Measurements from ENCODE around the gene RASA3. TPM values are rescaled to one million over a fixed set of nuclear protein-coding genes. Genes with fewer than 3 reads are reported as not detected.

Gene RASA3
- total RNA-seq, 1 donor from 2014 or later, result 29.9 TPM

DNA sequence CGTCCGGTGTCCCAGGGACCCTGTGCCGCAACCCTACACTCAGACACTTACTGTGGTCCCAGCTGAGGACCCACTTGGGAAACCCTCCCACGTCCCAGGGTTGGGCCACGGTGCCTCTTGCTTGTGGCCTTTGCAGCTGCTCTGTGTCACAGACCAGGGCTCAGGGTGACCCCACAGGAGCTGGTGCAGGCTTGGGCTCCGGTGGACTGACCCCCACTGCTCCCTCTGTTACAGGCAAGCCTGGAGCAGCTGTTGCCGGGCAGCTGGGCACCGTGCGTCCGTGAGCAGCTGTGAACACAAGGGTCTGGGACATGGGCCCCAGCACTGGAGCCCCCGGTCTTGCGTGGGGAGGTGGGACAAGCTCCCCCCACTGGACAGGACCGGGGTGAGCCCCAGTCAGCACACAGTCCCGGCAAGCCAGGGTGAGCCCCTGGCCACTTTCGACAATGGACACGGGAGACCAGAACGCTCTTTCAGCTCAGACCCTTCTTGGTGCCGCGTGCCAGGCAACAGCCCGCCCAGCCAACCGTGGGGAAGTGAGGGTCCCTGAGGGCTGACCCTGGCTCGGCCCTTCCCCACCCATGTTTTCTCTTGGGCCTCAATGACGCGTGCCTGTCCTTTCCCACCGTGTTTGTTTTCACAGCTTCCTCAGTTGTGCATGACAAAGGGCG lies 92.8 kb downstream of the RASA3 start:
- Mint-ChIP-seq H3K4me1 (ENCODE audit: low read depth) (peaks cover 35% of the 10 kb centered on the region), H3K36me3 (ENCODE audit: low read depth) (peaks cover 10% of the 10 kb centered on the region), H3K27ac (ENCODE audit: unreplicated experiment) (no peak overlapping the region), H3K9me3 (ENCODE audit: low read depth) (no peaks in the 10 kb centered on the region), H3K27me3 (ENCODE audit: low read depth) (no peaks in the 10 kb centered on the region), H3K4me3 (ENCODE audit: unreplicated experiment) (no peak overlapping the region)
- DNase-seq (ENCODE audit: low spot score), result no peak
- no peak for TF ChIP-seq CTCF (IDR thresholded peaks at IDR 0.05)

DNA sequence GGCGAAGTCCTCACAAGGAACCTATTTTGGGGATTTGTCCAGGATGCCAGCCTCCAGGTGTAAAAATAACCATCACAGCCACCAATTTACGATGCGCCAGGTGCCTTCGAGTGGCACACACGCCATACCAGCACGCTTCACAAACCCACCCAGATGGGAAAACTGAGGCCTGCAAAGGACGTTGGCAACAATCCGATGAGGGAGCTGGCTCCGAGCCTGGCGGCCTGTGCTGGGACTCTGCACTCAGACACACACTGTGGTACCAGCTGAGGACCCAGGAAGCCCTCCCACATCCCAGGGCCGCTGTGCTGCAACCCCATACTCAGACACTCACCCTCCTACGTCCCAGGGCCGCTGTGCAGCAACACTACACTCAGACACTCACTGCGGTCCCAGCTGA lies 93.5 kb downstream of the RASA3 start:
- no peak for TF ChIP-seq CTCF (IDR thresholded peaks at IDR 0.05)
- Mint-ChIP-seq H3K4me1 (ENCODE audit: low read depth) (peaks cover 38% of the 10 kb centered on the region), H3K9me3 (ENCODE audit: low read depth) (no peaks in the 10 kb centered on the region), H3K36me3 (ENCODE audit: low read depth) (peaks cover 10% of the 10 kb centered on the region), H3K4me3 (ENCODE audit: unreplicated experiment) (no peak overlapping the region), H3K27ac (ENCODE audit: unreplicated experiment) (no peak overlapping the region), H3K27me3 (ENCODE audit: low read depth) (no peaks in the 10 kb centered on the region)
- no peak for DNase-seq (ENCODE audit: low spot score)

DNA sequence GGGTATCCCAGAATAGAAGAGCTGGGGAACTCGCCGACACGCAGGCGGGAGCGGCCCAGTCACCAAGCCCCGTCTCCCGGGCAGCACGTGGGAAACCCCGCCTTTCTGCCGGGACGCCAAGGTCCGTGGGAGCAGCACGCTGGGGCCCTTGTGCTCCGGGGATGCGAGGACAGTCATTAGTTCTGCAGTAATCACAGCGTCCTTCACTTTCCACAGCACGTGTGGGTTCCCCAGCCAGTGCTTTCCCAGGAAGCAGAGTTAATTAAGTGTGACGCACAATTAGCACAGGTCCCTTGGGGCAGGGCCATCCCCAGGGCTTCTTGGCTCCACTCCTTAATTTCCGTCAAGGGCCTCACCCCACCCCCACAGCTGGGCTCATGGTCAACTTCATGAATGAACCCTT lies 94.2 kb downstream of the RASA3 start:
- no peak for TF ChIP-seq CTCF (IDR thresholded peaks at IDR 0.05)
- Mint-ChIP-seq H3K4me1 (ENCODE audit: low read depth) (peaks cover 38% of the 10 kb centered on the region), H3K36me3 (ENCODE audit: low read depth) (peaks cover 10% of the 10 kb centered on the region), H3K27me3 (ENCODE audit: low read depth) (no peaks in the 10 kb centered on the region), H3K4me3 (ENCODE audit: unreplicated experiment) (no peak overlapping the region), H3K27ac (ENCODE audit: unreplicated experiment) (no peak overlapping the region), H3K9me3 (ENCODE audit: low read depth) (no peaks in the 10 kb centered on the region)
- no peak for DNase-seq (ENCODE audit: low spot score)

DNA sequence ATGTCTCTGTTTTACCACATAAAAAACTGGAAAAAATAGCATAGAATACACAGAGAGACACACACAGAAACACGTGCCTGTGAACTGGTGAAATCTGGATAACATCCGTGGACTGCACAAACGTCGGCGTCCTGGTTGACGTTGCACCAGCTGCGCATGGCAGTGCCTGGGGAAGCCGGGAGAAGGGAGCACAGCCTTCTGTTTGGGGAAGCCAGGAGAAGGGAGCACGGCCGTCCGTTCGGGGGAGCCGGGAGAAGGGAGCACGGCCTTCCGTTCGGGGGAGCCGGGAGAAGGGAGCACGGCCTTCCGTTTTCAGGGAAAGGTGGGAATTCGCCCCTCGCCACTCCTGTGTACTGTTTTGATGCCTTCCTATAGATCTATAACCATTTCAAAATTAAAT lies 94.7 kb downstream of the RASA3 start:
- TF ChIP-seq CTCF (IDR thresholded peaks at IDR 0.05), result no peak
- Mint-ChIP-seq H3K4me3 (ENCODE audit: unreplicated experiment) (no peak overlapping the region), H3K36me3 (ENCODE audit: low read depth) (peaks cover 8% of the 10 kb centered on the region), H3K4me1 (ENCODE audit: low read depth) (peaks cover 36% of the 10 kb centered on the region), H3K9me3 (ENCODE audit: low read depth) (no peaks in the 10 kb centered on the region), H3K27me3 (ENCODE audit: low read depth) (no peaks in the 10 kb centered on the region), H3K27ac (ENCODE audit: unreplicated experiment) (no peak overlapping the region)
- DNase-seq (ENCODE audit: low spot score), result no peak

- no peak overlapping the region for H3K4me3 Mint-ChIP-seq (ENCODE audit: unreplicated experiment)
- peaks cover 51% of the 10 kb centered on the region for H3K4me1 Mint-ChIP-seq (ENCODE audit: low read depth)
- no peaks in the 10 kb centered on the region for H3K27me3 Mint-ChIP-seq (ENCODE audit: low read depth)
- peaks cover 9% of the 10 kb centered on the region for H3K36me3 Mint-ChIP-seq (ENCODE audit: low read depth)
- DNase-seq (ENCODE audit: low spot score), result no peak
- peak overlapping the region; percentile 82 for H3K27ac Mint-ChIP-seq (ENCODE audit: unreplicated experiment)
- peak; percentile 37 for TF ChIP-seq CTCF (IDR thresholded peaks at IDR 0.05)
- H3K9me3 Mint-ChIP-seq (ENCODE audit: low read depth), result no peaks in the 10 kb centered on the region
Observed at GRCh38 chr13:114035583-114036531, 96.6 kb downstream of the RASA3 start.

Measured in chondrocyte (in vitro differentiated cells).